GM19395 (cell line): Measurements from ENCODE around the gene MYBPC2.

Source experiments
- ATAC-seq: cut with Tn5 transposase; IDR thresholded peaks from one replicate; pipeline ENCODE4 v1.9.1; 2021; ENCODE audit warnings: mild to moderate bottlenecking, moderate library complexity; ENCODE audit not compliant: unreplicated experiment

The MYBPC2 gene

GRCh38 chr19:50409347-50409746, 23.3 kb upstream of the MYBPC2 start:
- no peak for ATAC-seq

DNA sequence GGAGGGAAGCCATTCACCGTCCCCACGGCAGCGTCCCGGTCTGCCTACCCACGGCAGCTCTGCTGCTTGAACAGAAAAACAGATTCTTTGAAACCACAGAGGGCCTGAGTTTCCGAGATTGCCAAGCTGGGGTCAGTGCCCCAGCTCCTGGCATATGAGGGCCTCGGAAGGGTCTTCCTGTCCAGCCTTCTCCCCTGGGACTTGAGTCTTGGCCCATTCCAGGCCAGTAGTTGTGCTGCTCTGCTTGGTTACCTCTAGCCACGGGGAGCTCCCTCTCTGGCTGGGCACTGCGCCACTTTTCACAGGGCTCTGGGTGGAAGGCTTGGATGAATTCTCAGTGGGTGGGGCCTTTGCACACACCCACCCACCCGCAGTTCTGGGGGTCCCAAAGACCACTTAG, 22.6 kb upstream of the MYBPC2 start:
- no peak for ATAC-seq

DNA sequence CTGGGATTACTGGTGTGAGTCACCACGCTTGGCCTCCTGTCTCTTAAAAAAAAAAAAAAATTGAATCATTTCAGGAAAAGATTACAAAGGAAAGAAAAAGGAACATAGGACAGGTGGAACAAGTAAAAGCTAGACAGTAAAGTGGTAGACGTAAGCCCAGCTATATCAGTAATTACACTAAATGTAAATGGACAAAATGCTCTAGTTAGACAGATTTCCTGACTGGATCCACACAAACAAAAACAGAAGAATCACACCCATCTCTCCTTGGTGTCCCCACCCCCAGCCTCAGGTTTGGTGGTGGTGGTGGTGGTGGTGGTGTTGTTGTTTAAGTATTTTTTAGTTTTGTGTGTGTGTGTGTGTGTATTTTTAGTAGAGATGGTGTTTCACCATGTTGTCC, 20.3 kb upstream of the MYBPC2 start:
- ATAC-seq, result no peak

DNA sequence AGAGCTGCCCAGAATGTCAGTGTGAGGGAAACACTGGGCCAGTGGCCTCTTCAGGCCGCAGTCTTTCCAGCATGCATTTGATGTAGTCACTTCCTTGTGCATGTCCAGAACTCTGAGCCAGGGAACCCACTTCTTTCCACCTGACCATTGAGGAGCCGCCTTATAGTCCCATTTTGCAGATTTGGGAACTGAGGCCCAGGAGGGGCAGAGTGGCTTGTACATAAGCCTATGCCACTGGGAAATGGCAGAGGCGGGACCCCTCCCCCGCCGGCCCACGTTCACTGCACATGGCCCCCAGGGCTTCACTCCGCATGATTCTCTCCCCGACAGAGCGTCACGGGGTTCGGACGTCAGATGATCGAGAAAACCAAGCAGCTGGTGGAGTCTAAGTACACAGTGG, 19.6 kb upstream of the MYBPC2 start:
- ATAC-seq, result no peak

- ATAC-seq, result no peak
These were observed 19.2 kb upstream of the MYBPC2 start for GRCh38 chr19:50413531-50413930.

DNA sequence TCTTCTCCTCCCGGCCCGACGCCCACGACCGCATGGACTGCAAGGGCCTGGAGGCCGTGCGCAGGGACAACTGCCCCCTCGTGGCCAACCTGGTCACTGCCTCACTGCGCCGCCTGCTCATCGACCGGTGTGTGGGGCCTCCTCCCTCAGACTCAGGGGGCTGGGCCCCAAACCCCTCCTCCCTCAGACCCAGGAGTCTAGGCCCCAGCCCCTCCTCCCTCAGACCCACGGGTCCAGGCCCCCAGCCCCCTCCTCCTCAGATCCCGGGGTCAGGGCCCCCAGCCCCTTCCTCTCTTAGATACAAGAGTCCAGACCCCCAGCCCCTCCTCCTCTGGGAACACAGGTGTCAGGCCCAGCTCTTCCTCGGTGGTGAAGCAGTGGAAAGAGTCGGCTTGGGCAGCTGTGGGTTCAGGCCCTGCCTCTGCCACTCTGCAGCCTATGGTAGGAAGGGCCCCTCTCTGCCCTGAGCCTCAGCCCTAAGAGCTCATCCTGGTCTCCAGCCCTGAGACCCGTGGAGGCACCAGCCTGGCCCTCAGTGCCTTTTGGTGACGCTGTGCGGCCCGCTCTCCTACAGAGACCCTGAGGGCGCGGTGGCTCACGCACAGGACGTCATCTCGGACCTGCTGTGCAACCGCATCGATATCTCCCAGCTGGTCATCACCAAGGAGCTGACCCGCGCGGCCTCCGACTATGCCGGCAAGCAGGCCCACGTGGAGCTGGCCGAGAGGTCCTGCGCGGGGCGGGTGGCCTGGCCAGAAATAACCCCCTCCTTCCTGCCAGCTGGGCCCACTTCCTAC, 17.6 kb upstream of the MYBPC2 start:
- ATAC-seq, result no peak

- no peak for ATAC-seq
These were observed 17.0 kb upstream of the MYBPC2 start for GRCh38 chr19:50415661-50416033.

GRCh38 chr19:50416034-50416977, 16.4 kb upstream of the MYBPC2 start:
- no peak for ATAC-seq

GRCh38 chr19:50417111-50418081, 15.3 kb upstream of the MYBPC2 start:
- no peak for ATAC-seq

DNA sequence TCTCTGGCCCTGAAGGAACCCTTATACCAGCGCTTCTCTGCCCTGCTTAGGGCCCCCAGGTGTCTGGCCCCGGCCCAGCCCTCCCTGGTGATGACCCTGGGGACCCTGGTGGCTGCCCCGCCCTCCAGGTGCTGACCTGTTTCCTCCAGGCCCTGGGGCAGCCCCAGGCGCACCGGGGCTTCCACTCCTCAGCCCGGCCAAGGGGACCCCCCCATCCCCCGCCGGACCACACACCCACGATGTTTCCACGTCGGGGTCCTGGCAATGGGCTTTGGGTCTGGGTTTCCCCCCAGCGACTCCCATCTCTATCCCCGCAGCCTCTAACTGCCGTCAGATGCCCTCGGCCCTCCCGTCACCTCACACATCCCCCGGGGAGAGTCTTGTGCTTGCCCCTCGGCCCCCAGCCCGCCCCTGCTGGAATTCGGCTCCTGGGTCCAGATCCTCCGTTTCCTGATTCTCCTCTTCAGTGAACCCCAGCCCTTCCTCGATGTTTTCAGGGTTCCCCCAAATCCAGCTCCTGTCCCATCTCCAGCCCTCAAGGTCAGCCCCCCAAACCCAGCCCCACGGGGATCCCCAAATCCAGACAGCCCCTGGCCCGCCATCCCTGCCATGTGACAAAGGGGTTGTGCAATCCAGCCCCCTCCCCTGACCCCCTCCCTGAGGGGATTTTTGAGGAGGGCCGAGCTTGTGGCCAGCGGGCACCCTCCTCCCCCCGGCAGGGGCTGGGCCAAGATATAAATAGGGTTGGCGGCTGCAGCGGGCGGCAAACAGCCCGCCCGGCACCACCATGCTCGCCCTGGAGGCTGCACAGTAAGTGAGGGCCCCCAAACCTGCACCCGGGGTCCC, 14.3 kb upstream of the MYBPC2 start, which contains the start of gene SPIB:
Gene SPIB (plus strand): TSS at position 763 of the 846 bp plus-strand sequence. CDS start 25 bp downstream, at position 788.
- no peak for ATAC-seq

GRCh38 chr19:50419022-50419579, 13.6 kb upstream of the MYBPC2 start:
- no peak for ATAC-seq

GRCh38 chr19:50419580-50420035, 13.1 kb upstream of the MYBPC2 start:
- ATAC-seq, result no peak

- ATAC-seq, result no peak
These were observed 12.6 kb upstream of the MYBPC2 start for GRCh38 chr19:50420127-50420526.

DNA sequence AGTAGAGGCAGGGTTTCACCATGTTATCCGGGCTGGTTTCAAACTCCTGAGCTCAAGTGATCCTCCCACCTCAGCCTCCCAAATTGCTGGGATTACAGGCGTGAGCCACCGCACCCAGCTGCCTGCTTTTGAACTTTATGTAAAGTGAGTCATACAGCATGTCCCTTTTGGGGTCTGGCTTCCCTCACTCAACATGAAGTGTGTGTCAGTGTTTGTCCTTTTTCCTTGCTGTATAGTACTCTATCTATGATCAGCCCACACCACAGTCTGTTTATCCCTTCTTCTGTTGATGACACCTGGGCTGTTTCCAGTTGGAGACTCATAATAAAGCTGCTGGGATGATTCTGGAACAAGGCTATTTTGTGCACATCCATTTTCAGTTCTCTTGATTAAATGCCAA, 11.9 kb upstream of the MYBPC2 start:
- no peak for ATAC-seq

DNA sequence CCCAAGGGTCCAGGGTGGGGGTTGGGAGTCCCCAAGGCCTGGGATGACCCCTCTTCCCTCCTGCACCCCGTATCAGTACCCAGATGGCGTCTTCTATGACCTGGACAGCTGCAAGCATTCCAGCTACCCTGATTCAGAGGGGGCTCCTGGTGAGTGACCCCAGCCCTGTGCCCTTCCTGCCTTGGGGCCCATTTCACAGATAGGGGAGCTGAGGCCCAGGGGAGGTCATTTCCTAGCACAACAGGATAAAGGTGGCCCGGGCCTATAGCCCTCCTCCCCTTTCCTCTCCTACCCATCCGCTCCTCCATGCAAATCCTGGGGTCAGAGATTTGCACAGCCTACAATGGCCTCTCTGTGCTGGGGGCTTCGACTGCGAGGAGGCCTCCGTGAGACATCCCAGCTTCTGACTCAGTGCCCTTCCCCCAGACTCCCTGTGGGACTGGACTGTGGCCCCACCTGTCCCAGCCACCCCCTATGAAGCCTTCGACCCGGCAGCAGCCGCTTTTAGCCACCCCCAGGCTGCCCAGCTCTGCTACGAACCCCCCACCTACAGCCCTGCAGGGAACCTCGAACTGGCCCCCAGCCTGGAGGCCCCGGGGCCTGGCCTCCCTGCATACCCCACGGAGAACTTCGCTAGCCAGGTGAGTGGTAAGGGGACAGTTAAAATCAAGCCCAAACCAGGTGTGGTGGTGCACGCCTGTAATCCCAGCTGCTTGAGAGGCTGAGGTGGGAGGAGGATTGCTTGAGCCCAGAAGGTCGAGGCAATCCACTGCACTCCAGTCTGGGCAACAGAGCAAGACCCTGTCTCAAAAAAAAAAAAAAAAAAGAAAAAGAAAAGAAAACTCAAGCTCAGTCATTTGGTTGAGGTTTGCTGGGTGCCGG, 10.1 kb upstream of the MYBPC2 start:
- no peak for ATAC-seq

DNA sequence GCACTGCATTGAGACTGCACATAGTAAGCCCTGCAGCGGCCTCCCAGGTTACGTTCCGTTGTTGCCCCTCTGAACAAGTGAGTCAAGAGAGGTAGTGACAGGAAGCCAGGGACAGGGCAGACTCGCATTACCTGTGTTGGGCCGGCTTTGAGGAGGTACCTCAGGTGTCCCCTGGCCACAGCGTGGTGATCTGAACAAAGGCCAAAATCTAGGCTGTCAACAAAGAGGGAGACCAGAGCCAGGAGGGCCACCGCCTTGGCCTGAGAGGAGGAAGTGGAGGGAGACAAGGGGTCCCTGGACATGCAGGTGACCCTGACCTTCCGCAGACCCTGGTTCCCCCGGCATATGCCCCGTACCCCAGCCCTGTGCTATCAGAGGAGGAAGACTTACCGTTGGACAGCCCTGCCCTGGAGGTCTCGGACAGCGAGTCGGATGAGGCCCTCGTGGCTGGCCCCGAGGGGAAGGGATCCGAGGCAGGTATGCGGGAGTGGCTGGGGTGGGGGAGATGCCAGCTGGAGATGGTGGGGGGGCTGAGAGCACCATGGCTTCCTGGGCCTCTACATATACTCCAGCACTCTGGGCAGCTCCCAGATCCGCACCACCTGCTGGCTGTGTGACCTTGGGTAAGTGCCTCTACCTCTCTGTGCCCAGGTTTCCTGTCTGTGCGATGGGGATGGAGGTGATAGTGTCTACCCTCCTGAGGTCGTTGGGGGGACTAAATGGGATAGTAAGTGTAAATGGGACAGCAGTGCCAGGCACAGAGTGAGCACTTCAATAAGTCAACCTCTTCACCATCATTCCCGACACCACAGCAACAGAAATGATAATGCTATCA, 9.2 kb upstream of the MYBPC2 start:
- no peak for ATAC-seq

GRCh38 chr19:50425581-50425980, 7.1 kb upstream of the MYBPC2 start:
- no peak for ATAC-seq
